K562 (cell line): ENCODE results near the gene SLC35D2. TPM values are rescaled to one million over a fixed set of nuclear protein-coding genes. Genes with fewer than 3 reads are reported as not detected.

Source experiments
- BRCA1 ChIP-seq, 2 experiments: fragments of 450-650 bp in 1 of 2; sonication (generic) in 1 of 2; formaldehyde crosslinking in 1 of 2; IDR thresholded peaks; 2 replicates each; pipeline versions ENCODE4 v1.5.0 to v1.6.1; 2017 to 2020; ENCODE audit warnings: mild to moderate bottlenecking in 1 of 2, missing genetic modification reagents in 1 of 2
- HMGXB4 ChIP-seq: sonication (generic); formaldehyde crosslinking; IDR thresholded peaks from 2 replicates; pipeline ENCODE4 v1.8.1; 2023; ENCODE audit warnings: mild to moderate bottlenecking, missing genetic modification reagents
- HSF4 ChIP-seq: fragments of 250-450 bp; sonication (Bioruptor Pico); IDR thresholded peaks from 2 replicates; pipeline ENCODE4 v2.1.2; 2022; ENCODE audit warnings: mild to moderate bottlenecking, moderate library complexity, borderline replicate concordance
- KLF13 ChIP-seq: fragments of 450-650 bp; IDR thresholded peaks from 2 replicates; pipeline ENCODE4 v1.6.1; 2016; ENCODE audit warnings: missing genetic modification characterization, low read depth, mild to moderate bottlenecking, missing compliant biosample characterization, moderate library complexity, borderline replicate concordance
- LEF1 ChIP-seq: fragments of 450-650 bp; IDR thresholded peaks from 2 replicates; pipeline ENCODE4 v1.6.1; 2016; ENCODE audit warnings: mild to moderate bottlenecking
- MBD2 ChIP-seq: sonication (generic); IDR thresholded peaks from 2 replicates; pipeline ENCODE4 v1.6.1; 2016; ENCODE audit warnings: low read depth, borderline replicate concordance
- PHF8 ChIP-seq: fragments of 200-600 bp; sonication (generic); IDR thresholded peaks from 2 replicates; pipeline ENCODE4 v1.6.1; 2012; ENCODE audit warnings: mixed run types, mild to moderate bottlenecking, inconsistent platforms, low read length, moderate library complexity, borderline replicate concordance
- STAG1 ChIP-seq: sonication (generic); formaldehyde crosslinking; IDR thresholded peaks from 2 replicates; pipeline ENCODE4 v1.5.0; 2020; ENCODE audit warnings: missing genetic modification reagents, borderline replicate concordance
- ZHX1 ChIP-seq: fragments of 150-350 bp; conservative IDR thresholded peaks from 2 replicates; pipeline ENCODE4 v1.6.1; 2014; ENCODE audit warnings: low read length
- ZNF24 ChIP-seq: fragments of 450-650 bp; IDR thresholded peaks from 2 replicates; pipeline ENCODE4 v1.6.1; 2016
- ZNF384 ChIP-seq: IDR thresholded peaks from 2 replicates; pipeline ENCODE4 v1.6.1; 2012; ENCODE audit warnings: low read depth, low read length, improper control_type of control experiment
- ZNF398 ChIP-seq: fragments of 250-450 bp; sonication (Bioruptor Pico); IDR thresholded peaks from 2 replicates; pipeline ENCODE4 v1.8.0; 2021; ENCODE audit warnings: moderate library complexity, mild to moderate bottlenecking, inconsistent platforms
- ZSCAN29 ChIP-seq: fragments of 450-650 bp; IDR thresholded peaks from 2 replicates; pipeline ENCODE4 v1.6.1; 2017
- polyA plus RNA-seq, 8 experiments: library from polyadenylated mRNA; depleted of rRNA in 4 of 8; stranded (reverse) in 5 of 8; unstranded in 3 of 8; fragments of >200 nt; fragmentation: Nextera tagmentation in 2 of 8; fragmentation: Illumina TruSeq in 1 of 8; extraction: Ambion mirVana in 2 of 8; extraction: Trizol in 1 of 8; gene quantifications; 2 replicates each; pipeline versions ENCODE4 v1.2.1 to v1.2.3, GENCODE V29; 2011 to 2014; ENCODE audit warnings: inconsistent platforms in 1 of 8, missing spikeins in 1 of 8
- total RNA-seq, 7 experiments: library from RNA; depleted of rRNA in 6 of 7; stranded (reverse); fragments of >200 nt in 6 of 7; fragmentation: Illumina TruSeq in 2 of 7; extraction: Trizol in 2 of 7; gene quantifications; 2 replicates each; pipeline versions ENCODE4 v1.2.1 to v1.2.3, GENCODE V29; 2011 to 2021; ENCODE audit warnings: low replicate concordance in 1 of 7
- TF ChIP-seq, protein P1 (sequence below): fragments of 450-650 bp; IDR thresholded peaks from 2 replicates; pipeline ENCODE4 v1.7.1; 2018; ENCODE audit warnings: mild to moderate bottlenecking, low read depth; ENCODE audit not compliant: partially characterized antibody

The SLC35D2 gene
- total and polyA plus RNA-seq, 9 of the 15 experiments (the other 6 are each of a cell fraction or from before 2014, with no cell fraction given) = 2.9 to 14.9 (median 11.7) TPM

DNA sequence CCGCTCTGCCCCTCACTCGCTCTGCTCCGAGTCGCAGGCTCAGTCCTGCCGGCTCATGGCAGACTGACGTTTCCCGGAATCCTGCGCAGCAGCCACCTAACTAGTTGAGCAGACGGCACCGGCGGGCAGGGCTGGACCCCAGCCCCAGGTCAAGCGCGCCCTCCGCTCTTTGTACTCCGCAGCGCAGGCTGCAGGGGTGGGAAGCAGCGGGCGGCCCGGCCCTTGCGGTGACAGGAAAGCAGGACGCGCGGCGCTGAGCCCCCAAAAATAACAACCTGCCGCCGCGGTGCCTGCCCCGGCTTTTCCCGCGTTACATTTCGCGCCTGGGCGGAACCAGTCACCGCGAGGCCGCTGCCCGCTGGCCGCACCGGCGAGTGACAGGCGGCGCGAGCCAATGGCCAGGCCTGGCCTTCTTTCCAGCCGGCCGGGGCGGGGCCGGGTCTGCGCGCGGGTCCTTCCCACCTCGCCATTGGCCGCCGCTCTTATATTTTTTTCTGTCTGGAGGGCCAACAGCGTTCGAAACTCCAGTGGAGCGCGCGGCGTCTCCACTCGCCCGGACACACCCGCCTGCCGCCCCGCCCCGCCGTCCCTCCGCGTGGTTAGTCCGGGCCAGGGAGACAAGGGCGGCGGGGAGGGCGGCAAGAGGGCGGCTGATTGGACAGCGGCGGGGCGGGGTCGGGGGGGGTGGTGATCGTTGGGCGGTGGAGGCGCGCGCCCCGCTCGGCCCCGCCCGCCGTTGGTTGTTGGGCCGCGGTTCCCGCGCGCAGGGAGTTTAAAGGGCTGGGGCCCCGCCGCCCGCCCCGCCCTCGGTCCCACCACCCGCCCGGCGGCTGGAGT lies 34.8 kb upstream of the SLC35D2 start, which contains the start of gene ZNF367 (continued):
- TF ChIP-seq KLF13 = no peak
- TF ChIP-seq ZSCAN29 = 0 out of 2 replicates have a peak, but pooled peaks have one; percentile 24
- peak; percentile 75; the same call in 1 of the 2 replicates for TF ChIP-seq MBD2
- TF ChIP-seq STAG1 (CRISPR knock-in tag) = no peak
- peak; percentile 57; the same call in 1 of the 2 replicates for TF ChIP-seq PHF8
- TF ChIP-seq, protein P1, sequence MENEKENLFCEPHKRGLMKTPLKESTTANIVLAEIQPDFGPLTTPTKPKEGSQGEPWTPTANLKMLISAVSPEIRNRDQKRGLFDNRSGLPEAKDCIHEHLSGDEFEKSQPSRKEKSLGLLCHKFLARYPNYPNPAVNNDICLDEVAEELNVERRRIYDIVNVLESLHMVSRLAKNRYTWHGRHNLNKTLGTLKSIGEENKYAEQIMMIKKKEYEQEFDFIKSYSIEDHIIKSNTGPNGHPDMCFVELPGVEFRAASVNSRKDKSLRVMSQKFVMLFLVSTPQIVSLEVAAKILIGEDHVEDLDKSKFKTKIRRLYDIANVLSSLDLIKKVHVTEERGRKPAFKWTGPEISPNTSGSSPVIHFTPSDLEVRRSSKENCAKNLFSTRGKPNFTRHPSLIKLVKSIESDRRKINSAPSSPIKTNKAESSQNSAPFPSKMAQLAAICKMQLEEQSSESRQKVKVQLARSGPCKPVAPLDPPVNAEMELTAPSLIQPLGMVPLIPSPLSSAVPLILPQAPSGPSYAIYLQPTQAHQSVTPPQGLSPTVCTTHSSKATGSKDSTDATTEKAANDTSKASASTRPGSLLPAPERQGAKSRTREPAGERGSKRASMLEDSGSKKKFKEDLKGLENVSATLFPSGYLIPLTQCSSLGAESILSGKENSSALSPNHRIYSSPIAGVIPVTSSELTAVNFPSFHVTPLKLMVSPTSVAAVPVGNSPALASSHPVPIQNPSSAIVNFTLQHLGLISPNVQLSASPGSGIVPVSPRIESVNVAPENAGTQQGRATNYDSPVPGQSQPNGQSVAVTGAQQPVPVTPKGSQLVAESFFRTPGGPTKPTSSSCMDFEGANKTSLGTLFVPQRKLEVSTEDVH = peak; percentile 99
- peak; percentile 93 for TF ChIP-seq ZNF384
- no peak for TF ChIP-seq LEF1
- TF ChIP-seq HSF4 (CRISPR knock-in tag) = no peak
- TF ChIP-seq ZNF24 = 0 out of 2 replicates have a peak, but pooled peaks have one; percentile 10
- no peak for TF ChIP-seq HMGXB4 (CRISPR knock-in tag)
- TF ChIP-seq ZNF398 = no peak
- no peak for TF ChIP-seq ZHX1
- no peak for TF ChIP-seq BRCA1 (IDR thresholded peaks at IDR 0.05)
- 0 out of 2 replicates have a peak, but pooled peaks have one; percentile 44 for TF ChIP-seq BRCA1 (CRISPR knock-in tag; IDR thresholded peaks at IDR 0.05)
